Astrocyte (in vitro differentiated cells and primary cell): ENCODE data around the gene RHEBL1.

Experiments
- EZH2 ChIP-seq: IDR thresholded peaks from 2 replicates; pipeline ENCODE4 v1.6.1; 2012; ENCODE audit warnings: mild to moderate bottlenecking, low read length, inconsistent platforms; ENCODE audit not compliant: insufficient read depth
- TF ChIP-seq, protein P1 (sequence below): IDR thresholded peaks from 2 replicates; pipeline ENCODE4 v1.5.1; 2011; ENCODE audit warnings: low read depth, mild to moderate bottlenecking, inconsistent platforms, low read length, moderate library complexity; ENCODE audit not compliant: insufficient read depth

DNA sequence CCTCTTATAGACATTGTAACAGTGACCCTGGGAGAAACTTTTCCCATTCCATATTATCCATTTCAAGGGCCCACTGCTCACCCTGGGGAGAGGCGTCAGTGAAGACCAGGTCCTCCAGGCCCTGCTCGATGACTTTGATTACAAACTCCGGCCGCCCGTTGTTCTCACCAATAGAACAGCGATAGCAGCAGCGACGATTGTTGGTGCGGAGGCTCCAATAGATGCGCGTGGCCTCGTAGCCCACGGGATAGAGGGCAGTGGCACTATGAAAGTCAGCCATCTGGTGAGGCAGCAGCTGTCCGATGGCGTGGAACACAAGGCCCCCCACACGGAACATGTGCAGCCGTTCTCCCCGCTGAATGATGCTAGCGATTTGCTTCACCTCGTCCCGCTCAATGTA lies 43.7 kb downstream of the RHEBL1 start:
- TF ChIP-seq, protein P1, sequence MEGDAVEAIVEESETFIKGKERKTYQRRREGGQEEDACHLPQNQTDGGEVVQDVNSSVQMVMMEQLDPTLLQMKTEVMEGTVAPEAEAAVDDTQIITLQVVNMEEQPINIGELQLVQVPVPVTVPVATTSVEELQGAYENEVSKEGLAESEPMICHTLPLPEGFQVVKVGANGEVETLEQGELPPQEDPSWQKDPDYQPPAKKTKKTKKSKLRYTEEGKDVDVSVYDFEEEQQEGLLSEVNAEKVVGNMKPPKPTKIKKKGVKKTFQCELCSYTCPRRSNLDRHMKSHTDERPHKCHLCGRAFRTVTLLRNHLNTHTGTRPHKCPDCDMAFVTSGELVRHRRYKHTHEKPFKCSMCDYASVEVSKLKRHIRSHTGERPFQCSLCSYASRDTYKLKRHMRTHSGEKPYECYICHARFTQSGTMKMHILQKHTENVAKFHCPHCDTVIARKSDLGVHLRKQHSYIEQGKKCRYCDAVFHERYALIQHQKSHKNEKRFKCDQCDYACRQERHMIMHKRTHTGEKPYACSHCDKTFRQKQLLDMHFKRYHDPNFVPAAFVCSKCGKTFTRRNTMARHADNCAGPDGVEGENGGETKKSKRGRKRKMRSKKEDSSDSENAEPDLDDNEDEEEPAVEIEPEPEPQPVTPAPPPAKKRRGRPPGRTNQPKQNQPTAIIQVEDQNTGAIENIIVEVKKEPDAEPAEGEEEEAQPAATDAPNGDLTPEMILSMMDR: no peak
- no peak for TF ChIP-seq EZH2
